H1 (cell line): ENCODE measurements around the gene FXR2. TPM values are rescaled to one million over a fixed set of nuclear protein-coding genes. Genes with fewer than 3 reads are reported as not detected.

Experiments
- CTCF ChIA-PET: fragments of 300-600 bp; sonication (Branson Sonifier 250); formaldehyde crosslinking; loops from one replicate; lab custom pipeline; 2021; ENCODE audit not compliant: partially characterized antibody; lab: Charles Lee
- POLR2A ChIA-PET: fragments of 300-600 bp; sonication (Branson Sonifier 250); formaldehyde crosslinking; loops from one replicate; lab custom pipeline; 2021; ENCODE audit warnings: inconsistent platforms; ENCODE audit not compliant: partially characterized antibody; lab: Charles Lee
- DNase-seq, 2 experiments: peaks; one replicate each; pipeline versions ENCODE4 v3.0.0 to v3.0.0-alpha.2; 2010 to 2022; ENCODE audit warnings: low spot score in 2 of 2, low read depth in 1 of 2, mixed read lengths in 1 of 2
- FAIRE-seq: peaks from 2 replicates; lab custom pipeline; 2011; peaks lifted over from hg19 to GRCh38; lab: Jason Lieb, UNC
- H2AFZ ChIP-seq: 2 replicates; pipeline ENCODE4 v1.8.1; 2012; ENCODE audit warnings: low read length, inconsistent platforms
- H2AK5ac ChIP-seq: 2 replicates; pipeline ENCODE4 v1.6.1; 2013; ENCODE audit warnings: low read depth, low read length
- H2BK120ac ChIP-seq: replicated peaks from 2 replicates; pipeline ENCODE3; 2013; ENCODE audit warnings: low read depth, low read length, inconsistent platforms
- H2BK12ac ChIP-seq: 2 replicates; pipeline ENCODE4 v1.6.1; 2013; ENCODE audit warnings: low read depth, low read length
- H2BK15ac ChIP-seq: 2 replicates; pipeline ENCODE4 v1.6.1; 2013; ENCODE audit warnings: low read length
- H2BK20ac ChIP-seq: 2 replicates; pipeline ENCODE4 v1.6.1; 2013; ENCODE audit warnings: low read length
- H2BK5ac ChIP-seq: 2 replicates; pipeline ENCODE4 v1.6.1; 2013; ENCODE audit warnings: low read depth, low read length
- H3K14ac ChIP-seq: 2 replicates; pipeline ENCODE4 v1.6.1; 2013; ENCODE audit warnings: inconsistent platforms; ENCODE audit not compliant: insufficient read length
- H3K18ac ChIP-seq: 2 replicates; pipeline ENCODE4 v1.6.1; 2013; ENCODE audit warnings: low read length; ENCODE audit errors: extremely low read depth
- H3K23ac ChIP-seq: 2 replicates; pipeline ENCODE4 v1.6.1; 2013; ENCODE audit warnings: inconsistent platforms; ENCODE audit not compliant: insufficient read length
- H3K23me2 ChIP-seq: 2 replicates; pipeline ENCODE4 v1.6.1; 2013; ENCODE audit warnings: low read depth, low read length
- H3K27ac ChIP-seq: 2 replicates; pipeline ENCODE4 v1.6.1; 2011; ENCODE audit warnings: low read depth, low read length, inconsistent platforms
- H3K27me3 ChIP-seq, 4 experiments: replicated peaks in 1 of 4; 1 replicate in 1 of 4; 2 replicates in 3 of 4; pipeline versions ENCODE4 v1.6.1 to v1.8.1; 2011 to 2013; ENCODE audit warnings: low read length in 3 of 4, mild to moderate bottlenecking in 3 of 4, inconsistent platforms in 2 of 4, mixed read lengths in 2 of 4, moderate library complexity in 1 of 4; ENCODE audit not compliant: control insufficient read depth in 3 of 4, insufficient read depth in 3 of 4; ENCODE audit errors: extremely low read depth in 1 of 4
- H3K36me3 ChIP-seq, 4 experiments: 2 replicates each; pipeline versions ENCODE4 v1.6.1 to v1.8.1; 2011 to 2013; ENCODE audit warnings: mild to moderate bottlenecking in 4 of 4, low read length in 3 of 4, moderate library complexity in 2 of 4, control low read depth in 1 of 4, inconsistent platforms in 1 of 4; ENCODE audit not compliant: insufficient read depth in 4 of 4, control insufficient read depth in 2 of 4
- H3K4ac ChIP-seq: replicated peaks from 2 replicates; pipeline ENCODE3; 2013; ENCODE audit warnings: low read length, low read depth, mixed read lengths, inconsistent platforms; ENCODE audit not compliant: insufficient read length
- H3K4me1 ChIP-seq, 4 experiments: replicated peaks in 1 of 4; 1 replicate in 1 of 4; 2 replicates in 3 of 4; pipeline versions ENCODE4 v1.6.1 to v1.8.1; 2011 to 2013; ENCODE audit warnings: low read length in 3 of 4, inconsistent platforms in 2 of 4, mixed read lengths in 1 of 4; ENCODE audit not compliant: insufficient read depth in 4 of 4, control insufficient read depth in 3 of 4
- H3K4me2 ChIP-seq, 2 experiments: 2 replicates each; pipeline versions ENCODE4 v1.6.1 to v1.8.1; 2011 to 2013; ENCODE audit warnings: low read depth in 2 of 2, low read length in 2 of 2, control low read depth in 1 of 2, inconsistent platforms in 1 of 2, mild to moderate bottlenecking in 1 of 2; ENCODE audit not compliant: insufficient read depth in 1 of 2
- H3K4me3 ChIP-seq, 4 experiments: fragments of 200-600, 300-600 bp in 1 of 4; sonication (generic), shearing (Covaris generic), sonication (Bioruptor Twin) in 1 of 4; 2 replicates each; pipeline versions ENCODE4 v1.5.1 to v1.8.1; 2011 to 2016; ENCODE audit warnings: low read length in 4 of 4, low read depth in 3 of 4, control low read depth in 2 of 4, inconsistent platforms in 2 of 4, mild to moderate bottlenecking in 2 of 4, mixed read lengths in 1 of 4, moderate library complexity in 1 of 4; ENCODE audit not compliant: insufficient read depth in 2 of 4; ENCODE audit errors: extremely low read depth in 1 of 4
- H3K56ac ChIP-seq: replicated peaks from 2 replicates; pipeline ENCODE3; 2013; ENCODE audit warnings: low read depth, mild to moderate bottlenecking, mixed read lengths, low read length, inconsistent platforms; ENCODE audit not compliant: insufficient read length
- H3K79me1 ChIP-seq: 2 replicates; pipeline ENCODE4 v1.6.1; 2013; ENCODE audit warnings: low read depth, low read length, control low read depth
- H3K79me2 ChIP-seq, 2 experiments: 2 replicates each; pipeline versions ENCODE4 v1.6.1 to v1.8.1; 2012 to 2013; ENCODE audit warnings: low read length in 2 of 2, mild to moderate bottlenecking in 2 of 2, inconsistent platforms in 1 of 2; ENCODE audit not compliant: insufficient read depth in 2 of 2, control insufficient read depth in 1 of 2
- H3K9ac ChIP-seq, 4 experiments: replicated peaks in 1 of 4; 1 replicate in 1 of 4; 2 replicates in 3 of 4; pipeline versions ENCODE4 v1.6.1 to v1.8.1; 2011 to 2013; ENCODE audit warnings: low read depth in 3 of 4, low read length in 3 of 4, control low read depth in 2 of 4, mild to moderate bottlenecking in 2 of 4, moderate library complexity in 2 of 4, inconsistent platforms in 1 of 4; ENCODE audit errors: extremely low read depth in 1 of 4
- H3K9me3 ChIP-seq, 2 experiments: 2 replicates each; pipeline versions ENCODE4 v1.6.1 to v1.8.1; 2012 to 2013; ENCODE audit warnings: mild to moderate bottlenecking in 2 of 2, moderate library complexity in 2 of 2, control low read depth in 1 of 2, inconsistent platforms in 1 of 2, low read depth in 1 of 2, low read length in 1 of 2, mixed read lengths in 1 of 2; ENCODE audit not compliant: insufficient read depth in 2 of 2
- H4K20me1 ChIP-seq, 2 experiments: replicated peaks in 1 of 2; 2 replicates each; pipeline versions ENCODE3 to v1.8.1; 2011 to 2013; ENCODE audit warnings: inconsistent platforms in 2 of 2, low read length in 2 of 2, mild to moderate bottlenecking in 1 of 2; ENCODE audit not compliant: insufficient read depth in 2 of 2, control insufficient read depth in 1 of 2
- H4K5ac ChIP-seq: 2 replicates; pipeline ENCODE4 v1.6.1; 2013; ENCODE audit warnings: low read length, low read depth, mixed read lengths, inconsistent platforms; ENCODE audit not compliant: insufficient read length
- H4K8ac ChIP-seq: 2 replicates; pipeline ENCODE4 v1.8.0; 2013; ENCODE audit warnings: mild to moderate bottlenecking, moderate library complexity, low read length, inconsistent platforms; ENCODE audit not compliant: insufficient read depth; ENCODE audit errors: extremely low read depth
- H4K91ac ChIP-seq: replicated peaks from 2 replicates; pipeline ENCODE3; 2013; ENCODE audit warnings: low read length, mixed read lengths, inconsistent platforms; ENCODE audit not compliant: insufficient read length
- BACH1 ChIP-seq: IDR thresholded peaks from 2 replicates; pipeline ENCODE4 v1.6.1; 2012; ENCODE audit warnings: low read length, improper control_type of control experiment
- BRCA1 ChIP-seq: IDR thresholded peaks from 2 replicates; pipeline ENCODE4 v1.6.1; 2012; ENCODE audit warnings: low read depth, low read length, improper control_type of control experiment
- CBX5 ChIP-seq: fragments of 300-800, 300-1000 bp; sonication (generic); IDR thresholded peaks from 2 replicates; pipeline ENCODE4 v1.7.1; 2016; ENCODE audit warnings: antibody characterized with exemption, low read length, low read depth
- CHD2 ChIP-seq: IDR thresholded peaks from 2 replicates; pipeline ENCODE4 v1.6.1; 2012; ENCODE audit warnings: low read length, improper control_type of control experiment
- EZH2 ChIP-seq: fragments of 200-600 bp; sonication (generic); IDR thresholded peaks from 2 replicates; pipeline ENCODE4 v1.7.1; 2012; ENCODE audit warnings: low read depth, mild to moderate bottlenecking, moderate library complexity, low read length, inconsistent platforms; ENCODE audit not compliant: severe bottlenecking
- FOSL1 ChIP-seq: IDR thresholded peaks from 2 replicates; pipeline ENCODE4 v1.6.1; 2011; ENCODE audit warnings: mild to moderate bottlenecking, low read depth, low read length, moderate library complexity; ENCODE audit not compliant: insufficient read depth
- NANOG ChIP-seq: IDR thresholded peaks from 2 replicates; pipeline ENCODE4 v1.6.1; 2011; ENCODE audit warnings: low read length, low read depth, mild to moderate bottlenecking, inconsistent platforms; ENCODE audit not compliant: insufficient read depth, poor library complexity, severe bottlenecking
- POLR2AphosphoS5 ChIP-seq: IDR thresholded peaks from 2 replicates; pipeline ENCODE4 v1.6.1; 2011; ENCODE audit warnings: low read depth, low read length
- TBP ChIP-seq: IDR thresholded peaks from 2 replicates; pipeline ENCODE4 v1.6.1; 2011; ENCODE audit warnings: low read depth, low read length, improper control_type of control experiment
- WGBS, 2 experiments: shearing (Covaris generic) in 1 of 2; methylation state at CpG; one replicate each; pipeline versions ENCODE4 v1.1.6 to v1.1.7; 2013 to 2015; ENCODE audit warnings: low lambda C conversion rate in 2 of 2, mixed read lengths in 2 of 2, inconsistent platforms in 1 of 2, low coverage in 1 of 2, missing lambda C conversion rate in 1 of 2; ENCODE audit not compliant: insufficient replicate concordance in 2 of 2, insufficient coverage in 1 of 2, insufficient read length in 1 of 2; ENCODE audit errors: extremely low coverage in 1 of 2, missing lambda C conversion rate in 1 of 2; 5-methylcytosine and 5-hydroxymethylcytosine counted together
- polyA plus RNA-seq, 7 experiments: library from polyadenylated mRNA; depleted of rRNA in 3 of 7; stranded (reverse) in 5 of 7; unstranded in 2 of 7; fragments of >200 nt in 5 of 7; fragments of 200-250 nt in 2 of 7; gene quantifications; 1 replicate in 5 of 7; 2 replicates in 1 of 7; 4 replicates in 1 of 7; pipeline versions ENCODE4 v1.2.1 to v1.2.3, GENCODE V29; 2011 to 2013; ENCODE audit warnings: missing spikeins in 2 of 7, mixed read lengths in 2 of 7
- total RNA-seq: library from RNA; stranded (reverse); fragmentation: NEBNext Ultra II Directional; extraction: Animal tissue kit (Norgen Biotek cat#: 25700); gene quantifications from 2 replicates; pipeline ENCODE4 v1.2.1, GENCODE V29; 2021
- TF ChIP-seq, protein P1 (sequence below): IDR thresholded peaks from 2 replicates; pipeline ENCODE4 v1.6.1; 2011; ENCODE audit warnings: low read length, improper control_type of control experiment

FXR2 gene
- total and polyA plus RNA-seq, 2 of the 8 experiments (the other 6 are each of a cell fraction or from before 2014, with no cell fraction given): 26.2 to 44.0 TPM

DNA sequence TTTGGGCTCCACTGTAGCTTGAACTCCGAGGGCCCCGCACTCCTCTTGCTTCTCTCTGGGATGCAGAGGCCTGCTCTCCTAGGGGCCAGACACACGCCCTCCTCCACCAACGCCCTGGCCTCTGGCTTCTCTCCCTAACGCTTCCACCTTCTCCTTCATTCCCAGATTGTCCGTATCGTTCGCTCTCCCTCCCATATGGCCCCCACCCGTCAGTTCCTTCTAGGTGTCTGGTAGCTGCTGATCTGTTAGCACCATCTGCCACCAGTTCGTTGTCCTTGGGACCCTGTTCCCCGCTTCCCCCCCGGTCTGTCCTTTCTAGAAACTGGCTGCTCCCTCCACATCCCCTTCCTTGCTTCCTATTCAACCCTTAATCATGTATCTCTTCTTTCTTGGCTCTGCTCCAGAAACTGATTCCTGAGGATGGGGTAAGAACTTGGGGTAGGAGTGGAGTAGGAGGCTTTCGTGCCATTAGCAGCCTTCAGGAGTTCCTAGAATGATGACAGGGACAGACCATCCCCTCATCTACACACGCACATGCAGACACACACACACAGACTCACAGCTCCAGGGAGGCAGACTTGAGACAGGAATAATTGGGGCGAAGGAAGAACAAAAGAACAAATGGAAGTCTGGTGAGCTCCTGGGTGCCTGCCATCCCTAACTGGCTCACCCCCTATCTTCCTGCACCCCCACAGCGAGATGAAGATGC, 40.3 kb upstream of the FXR2 start:
- no peaks in the 10 kb centered on the region for H3K79me2 ChIP-seq
- no peak overlapping the region for H3K4me2 ChIP-seq
- no peak overlapping the region for H3K27ac ChIP-seq
- H2BK12ac ChIP-seq: 0 out of 2 replicates have a peak overlapping the region, but pooled peaks have one; percentile 89
- TF ChIP-seq POLR2AphosphoS5: no peak
- TF ChIP-seq, protein P1, sequence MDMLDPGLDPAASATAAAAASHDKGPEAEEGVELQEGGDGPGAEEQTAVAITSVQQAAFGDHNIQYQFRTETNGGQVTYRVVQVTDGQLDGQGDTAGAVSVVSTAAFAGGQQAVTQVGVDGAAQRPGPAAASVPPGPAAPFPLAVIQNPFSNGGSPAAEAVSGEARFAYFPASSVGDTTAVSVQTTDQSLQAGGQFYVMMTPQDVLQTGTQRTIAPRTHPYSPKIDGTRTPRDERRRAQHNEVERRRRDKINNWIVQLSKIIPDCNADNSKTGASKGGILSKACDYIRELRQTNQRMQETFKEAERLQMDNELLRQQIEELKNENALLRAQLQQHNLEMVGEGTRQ: no peak
- no peak for TF ChIP-seq CHD2
- no peak for TF ChIP-seq BACH1
- no peak for TF ChIP-seq FOSL1
- no peak for TF ChIP-seq CBX5
- TF ChIP-seq EZH2: no peak
- TF ChIP-seq TBP: no peak
- no peak for TF ChIP-seq BRCA1
- no peak for TF ChIP-seq NANOG
- H4K20me1 ChIP-seq: peaks cover 0 to 2% of the 10 kb centered on the region in 2 experiments
- POLR2A ChIA-PET: interaction anchor here (1.3 to 79.4 kb wide), 4 partner anchors 12 to 65 kb away, joined by 4 to 2272 read pairs (median 1138); partner anchors contain the start of genes ATP1B2, FXR2, SAT2 and SHBG
- FAIRE-seq (no peak), DNase-seq (no peak)
- CTCF ChIA-PET: interaction anchor here (0.6 to 18.2 kb wide), 4 partner anchors 17 to 37 kb away, joined by 4 to 211 read pairs (median 105); partner anchors contain the start of genes SHBG, TP53 and WRAP53
- H3K27me3 ChIP-seq: peaks cover 0 to 13% (median 4%) of the 10 kb centered on the region in 4 experiments; a peak in 4 of 7 replicates
- H3K9ac ChIP-seq: no peak overlapping the region; a peak in 1 of 7 replicates
- H2BK5ac ChIP-seq: no peak overlapping the region
- H2AFZ ChIP-seq: no peak overlapping the region
- H3K4me1 ChIP-seq: peaks cover 10 to 21% (median 15%) of the 10 kb centered on the region in 4 experiments
- H2AK5ac ChIP-seq: no peak overlapping the region
- 91% methylated on average over 16 of the region's 16 CpGs; no CpG with 5 or more reads in 1 of the 2 experiments for WGBS, 2 experiments
- H3K36me3 ChIP-seq: no peaks in the 10 kb centered on the region; a peak in 2 of 8 replicates
- H2BK20ac ChIP-seq: no peak overlapping the region
- H3K18ac ChIP-seq: no peak overlapping the region
- no peak overlapping the region for H3K23ac ChIP-seq
- no peak overlapping the region for H2BK120ac ChIP-seq
- H3K9me3 ChIP-seq: no peaks in the 10 kb centered on the region
- peak overlapping the region; percentile 62; the same call in 1 of the 2 replicates for H2BK15ac ChIP-seq
- peaks cover 20% of the 10 kb centered on the region for H3K23me2 ChIP-seq
- H4K91ac ChIP-seq: peak overlapping the region; percentile 7
- no peak overlapping the region for H3K14ac ChIP-seq
- no peaks in the 10 kb centered on the region for H3K79me1 ChIP-seq
- H4K5ac ChIP-seq: no peak overlapping the region
- H4K8ac ChIP-seq: no peak overlapping the region
- no peak overlapping the region for H3K56ac ChIP-seq
- H3K4me3 ChIP-seq: no peak overlapping the region
- H3K4ac ChIP-seq: no peak overlapping the region
